Gastrocnemius medialis (tissue), 4 donors: ENCODE measurements around the gene TGFBRAP1.

Experiments
- CTCF ChIP-seq, 5 experiments: fragments of 450-650 bp in 3 of 5; fragments of 200-600 bp in 2 of 5; sonication (generic) in 2 of 5; IDR thresholded peaks in 4 of 5; conservative IDR thresholded peaks in 1 of 5; 1 replicate in 4 of 5; 2 replicates in 1 of 5; pipeline ENCODE4 v1.5.1; 2016 to 2019; ENCODE audit warnings: antibody characterized with exemption in 5 of 5, mild to moderate bottlenecking in 3 of 5, moderate library complexity in 3 of 5
- POLR2A ChIP-seq, 2 donors: fragments of 450-650 bp; IDR thresholded peaks; one replicate each; pipeline ENCODE4 v1.6.1; 2017; ENCODE audit warnings: antibody characterized with exemption in 2 of 2, mild to moderate bottlenecking in 2 of 2, moderate library complexity in 2 of 2

- TF ChIP-seq CTCF (IDR thresholded peaks at IDR 0.05 in 4 of 5, conservative IDR thresholded peaks at IDR 0.05 in 1 of 5) (no peak), POLR2A (IDR thresholded peaks at IDR 0.05) (no peak)
Observed at GRCh38 chr2:105378276-105378840, 48.8 kb upstream of the TGFBRAP1 start.
